HK-2 (cell line): ENCODE results near the gene EVA1A.
"Not testable (repeated sequence)": the region's sequence is repeated elsewhere in the genome, so short reads cannot be mapped to it uniquely, and the experiment has no call there.

Source experiments
- DNase-seq: peaks from one replicate; pipeline ENCODE4 v3.0.0-alpha.2; 2018; ENCODE audit not compliant: unreplicated experiment

Gene EVA1A

DNA sequence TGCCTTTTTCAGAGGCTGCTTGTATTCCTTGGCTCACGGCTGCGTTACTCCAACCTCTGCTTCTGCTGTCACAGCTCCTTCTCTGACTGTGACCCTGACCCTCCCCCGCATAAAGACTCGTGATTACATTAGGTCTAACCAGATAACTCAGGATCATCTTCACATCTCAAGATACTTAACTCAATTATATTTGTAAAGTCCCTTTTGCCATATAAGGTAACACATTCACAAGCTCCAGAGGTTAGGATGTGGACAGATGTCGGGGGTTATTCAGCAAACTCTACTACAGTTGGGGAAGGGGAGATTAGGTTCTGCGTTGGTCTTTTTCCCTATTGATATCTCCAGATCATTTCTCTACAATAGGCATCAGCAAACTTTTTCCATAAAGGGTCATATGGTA is 76.9 kb downstream of the EVA1A start:
- no peak for DNase-seq

DNA sequence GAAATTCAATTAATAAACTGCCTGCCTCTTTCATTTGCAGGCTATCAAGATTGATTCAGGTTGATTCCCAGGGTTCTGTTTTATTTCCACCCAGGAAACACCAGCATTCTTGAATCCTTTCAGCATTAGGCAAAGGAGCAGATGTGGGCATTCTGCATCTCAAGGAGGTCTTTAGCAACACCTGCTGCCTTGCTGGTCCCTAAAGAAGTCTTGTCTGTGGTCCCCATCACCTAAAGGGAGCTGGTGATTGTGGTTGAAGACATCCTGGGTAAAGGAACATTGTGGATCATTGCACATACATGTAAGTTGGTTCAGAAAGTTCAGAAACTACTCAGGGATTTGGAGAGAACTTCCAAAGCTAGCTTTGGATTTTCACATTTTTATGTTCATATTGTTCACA is 78.3 kb downstream of the EVA1A start:
- DNase-seq: no peak

GRCh38 chr2:75480971-75481836 is 79.5 kb downstream of the EVA1A start:
- DNase-seq: no peak

- DNase-seq: not testable (repeated sequence)
Observed at GRCh38 chr2:75477696-75478095, 83.0 kb downstream of the EVA1A start.

DNA sequence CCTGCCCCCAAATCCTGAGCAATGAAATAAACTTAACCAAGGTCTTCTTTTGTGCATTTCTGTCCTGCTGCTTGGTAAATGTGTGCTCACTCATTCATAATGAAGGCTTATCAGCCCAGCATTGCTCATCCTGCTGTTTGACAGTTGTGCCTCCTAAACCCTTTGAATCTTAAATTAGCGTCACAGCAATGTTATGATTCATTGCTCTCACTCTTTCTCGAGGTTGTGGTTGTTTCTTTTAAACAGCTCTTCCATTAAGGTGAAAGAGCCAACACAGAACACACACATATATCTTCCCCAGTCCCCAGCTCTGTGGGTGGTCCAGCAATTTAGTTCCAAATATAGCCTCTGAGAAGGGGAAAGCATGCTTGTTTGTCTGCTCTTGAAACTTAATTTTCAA is 84.0 kb downstream of the EVA1A start:
- DNase-seq: no peak

DNA sequence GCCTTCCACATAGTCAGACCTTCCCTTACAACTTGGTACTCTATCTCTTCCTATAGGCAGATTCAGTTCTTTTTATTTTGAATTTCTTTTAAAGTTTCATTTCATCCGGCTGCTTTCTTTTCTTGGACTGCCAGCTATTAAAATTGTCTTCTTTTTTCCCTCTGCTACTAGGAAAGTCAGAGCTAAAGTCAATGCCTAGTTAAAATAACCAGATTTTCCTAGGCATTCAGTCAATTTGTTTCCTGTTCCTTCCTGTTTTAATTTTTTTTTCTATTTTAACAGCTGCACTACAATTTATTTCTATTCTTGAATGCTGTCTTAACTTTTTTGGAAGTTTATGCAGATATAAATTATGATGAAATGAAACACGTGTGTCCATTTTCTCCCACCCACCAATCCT is 84.8 kb downstream of the EVA1A start:
- no peak for DNase-seq

DNA sequence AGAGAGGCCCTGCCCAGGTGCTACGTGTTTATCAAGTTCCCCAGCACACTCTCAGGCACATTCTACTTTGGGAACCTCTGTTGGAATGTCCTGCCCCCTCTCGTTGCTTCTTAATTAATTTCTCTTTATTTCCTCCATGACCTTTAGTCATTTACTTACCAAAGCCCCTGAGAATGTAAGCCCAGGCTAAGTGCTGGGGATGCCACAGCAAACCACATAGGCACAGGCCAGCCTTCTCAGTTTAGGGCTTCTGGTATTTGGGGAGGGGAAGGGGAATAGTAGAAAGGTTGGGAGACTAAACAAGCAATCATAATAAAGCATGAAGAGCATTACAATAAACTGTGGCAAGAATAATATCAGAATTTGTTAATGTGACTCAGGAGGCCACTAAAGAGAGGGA is 85.7 kb downstream of the EVA1A start:
- DNase-seq: no peak

GRCh38 chr2:75474115-75474514 is 86.6 kb downstream of the EVA1A start:
- DNase-seq: no peak

- peak; percentile 40 for DNase-seq
Observed at GRCh38 chr2:75466708-75467311, 93.9 kb downstream of the EVA1A start.

DNA sequence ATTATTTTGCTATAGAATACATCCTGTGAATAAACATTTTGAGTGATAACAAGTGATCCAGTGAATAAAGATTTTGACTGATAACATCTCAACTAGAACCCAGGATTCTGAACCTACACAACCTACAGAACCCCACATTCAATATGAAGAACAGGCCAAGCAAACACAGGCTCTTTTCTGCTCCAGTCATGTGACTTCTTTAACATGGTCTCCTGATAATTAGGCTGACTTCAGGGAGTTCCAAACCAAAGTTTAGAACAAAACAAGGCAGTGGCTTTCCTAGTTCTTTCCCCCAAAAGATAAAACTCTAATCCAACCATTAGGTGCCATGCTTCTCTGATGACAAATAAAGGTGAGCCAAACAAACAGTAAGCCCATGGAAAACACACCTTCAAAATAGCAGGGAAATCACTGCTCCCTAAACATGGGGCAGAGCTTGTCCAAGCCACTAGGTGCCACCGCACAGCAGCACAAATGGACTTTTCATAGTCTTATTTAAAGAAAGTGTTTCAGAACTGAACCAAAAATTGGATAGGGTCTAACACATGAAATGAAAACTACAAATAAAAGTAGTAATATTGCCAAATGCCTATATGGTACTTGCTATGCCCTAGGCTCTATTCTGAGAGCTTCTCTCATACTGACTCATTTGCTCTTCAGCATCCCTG is 95.3 kb downstream of the EVA1A start:
- peak; percentile 20 for DNase-seq

DNA sequence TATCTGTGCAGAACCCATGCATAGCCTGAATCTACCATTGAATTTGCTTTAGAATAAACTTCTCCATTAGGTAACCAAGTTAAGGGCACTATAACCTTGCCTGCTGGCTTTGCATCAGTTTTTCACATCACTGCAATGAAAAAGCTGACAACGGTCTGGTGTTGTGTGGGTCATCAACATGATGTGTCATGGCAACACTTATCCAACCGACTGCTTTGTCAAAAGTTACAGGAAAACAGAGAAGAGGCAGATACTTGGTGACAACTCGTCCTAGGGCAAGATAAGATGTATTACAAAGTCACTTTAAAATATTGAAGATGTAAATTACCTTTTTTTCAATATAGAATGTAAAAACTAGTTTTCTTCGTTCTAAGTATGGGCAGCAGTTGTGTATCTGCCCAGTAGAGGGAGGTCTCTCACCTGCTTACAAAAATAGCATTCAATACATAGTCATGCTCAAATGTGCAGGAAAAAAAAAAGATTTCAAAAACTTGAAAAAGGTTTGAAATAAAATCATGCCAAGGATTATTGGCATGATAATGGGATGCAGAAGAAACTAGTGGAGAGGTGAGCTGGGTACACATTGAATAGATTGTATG is 96.3 kb downstream of the EVA1A start:
- no peak for DNase-seq

DNA sequence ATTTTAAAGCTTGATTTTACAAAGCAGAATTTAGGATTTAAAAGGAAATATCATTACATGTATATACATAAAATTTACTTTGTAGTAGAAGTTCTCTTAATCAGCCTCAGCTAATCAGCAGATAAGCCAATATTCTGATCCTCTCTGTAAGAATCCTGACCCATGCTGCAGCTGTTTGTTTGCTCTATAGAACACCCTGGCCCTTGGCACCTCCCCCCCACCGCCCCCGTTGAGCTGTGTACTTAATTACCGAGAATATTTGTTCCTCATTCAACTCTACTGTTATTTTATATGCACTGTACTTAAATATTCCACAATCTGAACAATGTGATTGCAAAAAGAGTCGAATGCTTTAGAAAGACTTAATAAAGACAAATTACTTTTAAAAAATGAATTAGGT is 98.0 kb downstream of the EVA1A start:
- DNase-seq: no peak

GRCh38 chr2:75462206-75462605 is 98.5 kb downstream of the EVA1A start:
- no peak for DNase-seq

GRCh38 chr2:75460630-75461029 is 100.1 kb downstream of the EVA1A start:
- no peak for DNase-seq

GRCh38 chr2:75459565-75460310 is 101.0 kb downstream of the EVA1A start:
- no peak for DNase-seq

- no peak for DNase-seq
Observed at GRCh38 chr2:75458201-75458600, 102.5 kb downstream of the EVA1A start.

- no peak for DNase-seq
Observed at GRCh38 chr2:75456825-75457224, 103.9 kb downstream of the EVA1A start.

DNA sequence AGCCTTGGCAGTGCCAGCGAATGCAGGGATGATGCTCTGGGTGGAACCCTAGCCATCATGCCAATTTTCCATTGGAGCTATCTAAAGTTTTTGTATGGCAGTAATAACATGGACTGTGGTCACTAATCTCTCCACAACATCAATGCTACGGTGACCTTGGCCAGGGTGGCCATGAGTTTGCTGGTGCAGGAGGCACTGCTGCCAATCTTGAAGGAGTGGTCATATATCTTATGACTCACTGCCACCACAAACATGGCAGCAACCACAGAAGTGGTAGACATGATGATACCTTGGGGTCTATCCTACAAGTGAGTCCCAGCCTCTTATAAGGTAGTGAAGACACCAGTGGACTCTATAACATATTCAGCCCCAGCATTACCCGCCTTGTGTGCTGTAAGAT is 104.6 kb downstream of the EVA1A start:
- no peak for DNase-seq

DNA sequence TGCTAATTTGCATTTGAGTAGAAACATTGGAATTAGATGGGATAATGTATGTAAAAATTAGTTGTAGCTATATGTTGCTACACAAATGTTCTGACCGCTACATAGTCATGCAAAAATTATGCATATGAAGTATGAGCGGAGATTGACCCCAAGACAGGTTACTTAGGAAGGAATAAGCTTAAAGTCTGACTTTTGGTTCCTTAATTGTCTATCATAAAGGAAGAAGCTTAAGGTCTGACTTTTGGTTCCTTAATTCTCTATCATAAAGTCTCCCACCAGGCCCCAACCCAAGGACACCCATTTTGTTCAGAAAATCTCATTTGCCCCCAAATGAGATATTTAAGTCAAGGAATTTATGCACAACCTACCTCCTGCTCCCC is 106.5 kb downstream of the EVA1A start:
- DNase-seq: no peak

DNA sequence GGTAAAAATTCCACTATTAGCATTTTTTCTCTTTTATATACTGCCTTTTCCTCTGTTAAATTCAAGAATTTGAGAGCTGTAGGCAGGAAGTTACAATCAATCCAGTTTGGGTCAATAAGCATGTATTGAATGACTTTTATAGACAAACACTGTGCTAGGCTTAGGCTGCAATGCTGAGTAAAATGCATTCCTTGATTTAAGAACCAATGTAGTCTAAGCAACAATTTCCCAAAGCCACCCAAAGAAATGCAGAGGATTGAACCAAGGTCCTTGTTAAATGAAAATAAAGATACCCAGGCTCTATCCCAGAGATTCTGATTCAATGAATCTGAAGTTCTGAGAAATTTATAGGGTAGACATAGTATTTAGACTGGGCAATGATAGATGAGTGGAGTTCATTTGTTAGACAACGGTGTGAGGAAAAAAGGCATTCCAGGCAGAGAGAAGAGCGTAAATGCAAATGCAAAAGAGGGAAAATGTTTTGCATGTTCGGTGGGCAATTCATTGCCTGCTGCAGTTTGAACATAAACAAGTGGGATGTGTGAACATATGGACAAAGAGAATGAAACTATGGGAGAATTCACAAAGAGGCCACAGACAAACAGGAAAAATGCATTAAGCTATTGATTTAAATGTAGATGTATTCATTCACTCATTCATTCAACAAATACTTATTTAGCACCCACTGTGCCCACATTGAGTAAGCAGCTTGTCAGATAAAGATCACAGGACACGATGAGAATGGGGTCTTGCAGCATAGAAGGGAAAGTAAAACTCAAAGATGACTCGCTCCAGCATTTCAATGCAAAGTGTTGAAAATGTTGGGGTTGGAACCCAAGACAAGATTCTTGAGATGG is 107.1 kb downstream of the EVA1A start:
- DNase-seq: no peak

GRCh38 chr2:75450068-75450467 is 110.7 kb downstream of the EVA1A start:
- DNase-seq: no peak
